ENCODE results near the gene DDOST. TPM values are rescaled to one million over a fixed set of nuclear protein-coding genes. Genes with fewer than 3 reads are reported as not detected.

Gene DDOST
- total RNA-seq (ENCODE audit: insufficient read depth, low replicate concordance): 246 TPM

DNA sequence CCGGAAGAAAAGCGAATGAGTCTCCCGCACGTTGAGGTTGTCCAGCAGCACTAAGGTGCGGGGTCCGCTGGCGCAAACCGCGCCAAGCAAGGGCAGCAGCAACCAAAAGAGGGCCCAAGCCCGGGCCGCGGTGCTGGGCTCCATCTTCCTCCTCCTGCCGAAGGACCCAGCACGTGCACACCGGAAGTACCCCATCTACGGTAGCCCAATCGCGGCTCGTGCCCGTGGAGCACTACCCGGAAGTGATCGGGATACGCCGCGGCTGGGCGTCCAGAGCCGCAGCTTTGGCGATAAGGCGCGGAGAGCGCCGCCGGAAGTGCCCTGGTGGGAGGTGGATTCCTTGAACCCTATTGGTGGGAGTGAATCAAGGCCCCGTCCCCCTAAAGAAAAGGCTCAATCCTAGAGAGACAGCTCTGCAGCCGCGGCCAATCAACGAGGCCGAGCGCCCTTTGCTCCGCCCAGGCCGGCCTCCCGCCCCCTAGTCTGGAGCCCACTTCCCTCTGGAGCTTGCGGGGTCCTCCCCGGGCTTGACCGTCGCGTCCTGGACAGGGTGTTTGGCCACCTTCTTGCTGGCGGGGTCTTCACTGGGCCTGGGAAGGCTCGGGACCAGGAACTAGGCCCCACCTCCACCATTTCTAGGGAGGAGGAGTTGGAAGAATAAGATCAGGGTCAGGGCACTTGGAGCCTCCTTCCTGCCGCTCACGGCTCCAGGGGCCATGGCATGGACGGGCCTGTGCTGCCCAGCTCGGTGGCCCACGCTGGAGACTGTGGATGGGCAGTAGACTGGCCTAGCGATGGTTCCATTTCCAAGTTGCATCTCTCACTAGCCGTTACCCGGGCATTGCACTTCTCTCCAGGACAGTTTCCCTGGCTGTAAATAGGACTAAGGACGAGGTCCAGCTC, at the start of gene DDOST:
Gene DDOST, minus strand, starts transcription at position 163 of the 903 bp plus-strand sequence. Its CDS starts 19 bp downstream, at position 144.
- DNase-seq (ENCODE audit: low spot score): peak; percentile 99

GRCh38 chr1:20710469-20711284, 49.5 kb upstream of the DDOST start:
- no peak for DNase-seq (ENCODE audit: low spot score)

GRCh38 chr1:20709868-20710267, 48.7 kb upstream of the DDOST start:
- DNase-seq (ENCODE audit: low spot score): no peak

GRCh38 chr1:20708891-20709290, 47.7 kb upstream of the DDOST start:
- DNase-seq (ENCODE audit: low spot score): no peak

GRCh38 chr1:20708057-20708456, 46.9 kb upstream of the DDOST start:
- no peak for DNase-seq (ENCODE audit: low spot score)

DNA sequence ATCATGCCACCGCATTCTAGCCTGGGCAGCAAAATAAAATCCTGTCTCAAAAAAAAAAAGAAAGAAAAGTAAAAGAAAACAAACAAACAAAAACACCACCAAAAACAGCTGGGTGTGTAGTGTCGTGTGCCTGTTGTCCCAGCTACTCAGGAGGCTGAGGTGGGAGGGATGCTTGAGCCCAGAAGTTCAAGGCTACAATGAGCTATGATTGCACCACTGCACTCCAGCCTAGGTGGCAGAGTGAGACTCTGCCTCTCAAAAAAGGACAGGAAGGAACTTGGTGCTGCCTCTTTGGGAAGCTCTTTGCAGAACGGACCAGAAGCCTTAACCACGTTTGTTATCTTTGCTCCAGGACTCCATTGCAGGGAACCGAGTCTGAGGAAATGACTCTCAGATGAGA, 45.7 kb upstream of the DDOST start:
- DNase-seq (ENCODE audit: low spot score): no peak

- no peak for DNase-seq (ENCODE audit: low spot score)
Observed at GRCh38 chr1:20705203-20705755, 44.1 kb upstream of the DDOST start.

GRCh38 chr1:20704390-20705202, 43.4 kb upstream of the DDOST start:
- DNase-seq (ENCODE audit: low spot score): no peak

GRCh38 chr1:20703124-20703756, 42.1 kb upstream of the DDOST start:
- no peak for DNase-seq (ENCODE audit: low spot score)

DNA sequence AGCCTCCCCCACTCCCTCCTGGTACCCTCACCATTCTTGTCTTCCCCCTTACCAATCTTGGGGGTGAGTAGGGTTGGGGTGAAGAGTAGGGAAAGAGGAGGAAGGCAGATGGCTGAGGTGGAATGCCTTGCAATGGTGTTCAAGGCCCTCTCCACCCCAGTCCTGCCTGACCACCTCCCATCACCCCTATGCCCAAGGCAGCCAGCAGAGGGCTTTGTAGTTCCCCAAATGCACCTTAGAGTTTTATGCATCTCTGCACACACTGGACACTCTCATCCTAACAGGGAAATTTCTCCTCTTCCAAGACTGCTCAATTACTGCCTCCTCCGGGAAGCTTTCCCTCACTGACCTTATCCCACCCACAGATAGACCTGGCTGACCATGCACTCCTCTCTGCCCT, 41.2 kb upstream of the DDOST start:
- DNase-seq (ENCODE audit: low spot score): no peak

DNA sequence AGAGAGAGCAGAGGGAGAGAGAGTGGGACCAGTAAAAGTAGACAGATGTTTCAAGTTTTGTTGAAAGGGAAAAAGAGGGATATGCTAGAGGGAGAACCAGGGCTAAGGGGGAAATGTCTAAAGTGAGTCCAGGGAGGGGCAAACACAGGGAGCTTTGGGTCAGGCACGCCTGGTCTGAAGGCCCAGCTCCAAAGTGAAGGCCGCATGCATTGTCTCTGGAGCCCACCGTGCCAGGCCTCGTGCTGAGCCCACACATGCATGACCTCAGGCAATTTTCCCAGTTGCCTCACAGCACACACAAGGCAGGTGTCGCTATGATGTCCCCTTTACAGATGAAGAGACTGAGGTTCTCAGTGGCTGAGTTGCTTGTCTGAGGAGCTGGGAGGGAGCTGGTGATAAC, 40.7 kb upstream of the DDOST start:
- no peak for DNase-seq (ENCODE audit: low spot score)

DNA sequence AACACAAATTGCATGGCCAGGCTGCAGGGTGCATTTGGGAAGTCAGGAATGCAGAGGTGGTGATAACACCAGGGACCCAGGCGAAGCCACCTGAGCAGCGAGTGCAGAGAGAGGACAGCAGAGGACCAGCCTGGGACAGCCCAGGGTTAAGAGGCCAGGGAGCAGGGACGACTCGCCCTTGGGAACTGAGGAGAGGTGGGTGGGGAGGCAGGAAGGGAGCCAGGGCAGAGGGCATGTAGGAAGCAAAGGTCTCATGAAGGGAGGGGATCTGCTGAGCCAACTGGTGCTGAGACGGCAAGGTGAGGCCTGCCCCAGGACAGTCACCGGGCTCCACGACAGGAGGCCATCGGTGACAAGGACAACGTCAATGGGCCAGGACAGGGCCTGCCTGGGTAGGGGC, 40.3 kb upstream of the DDOST start:
- no peak for DNase-seq (ENCODE audit: low spot score)

GRCh38 chr1:20700636-20701215, 39.6 kb upstream of the DDOST start:
- DNase-seq (ENCODE audit: low spot score): no peak

- peak; percentile 26 for DNase-seq (ENCODE audit: low spot score)
Observed at GRCh38 chr1:20699558-20699957, 38.4 kb upstream of the DDOST start.

DNA sequence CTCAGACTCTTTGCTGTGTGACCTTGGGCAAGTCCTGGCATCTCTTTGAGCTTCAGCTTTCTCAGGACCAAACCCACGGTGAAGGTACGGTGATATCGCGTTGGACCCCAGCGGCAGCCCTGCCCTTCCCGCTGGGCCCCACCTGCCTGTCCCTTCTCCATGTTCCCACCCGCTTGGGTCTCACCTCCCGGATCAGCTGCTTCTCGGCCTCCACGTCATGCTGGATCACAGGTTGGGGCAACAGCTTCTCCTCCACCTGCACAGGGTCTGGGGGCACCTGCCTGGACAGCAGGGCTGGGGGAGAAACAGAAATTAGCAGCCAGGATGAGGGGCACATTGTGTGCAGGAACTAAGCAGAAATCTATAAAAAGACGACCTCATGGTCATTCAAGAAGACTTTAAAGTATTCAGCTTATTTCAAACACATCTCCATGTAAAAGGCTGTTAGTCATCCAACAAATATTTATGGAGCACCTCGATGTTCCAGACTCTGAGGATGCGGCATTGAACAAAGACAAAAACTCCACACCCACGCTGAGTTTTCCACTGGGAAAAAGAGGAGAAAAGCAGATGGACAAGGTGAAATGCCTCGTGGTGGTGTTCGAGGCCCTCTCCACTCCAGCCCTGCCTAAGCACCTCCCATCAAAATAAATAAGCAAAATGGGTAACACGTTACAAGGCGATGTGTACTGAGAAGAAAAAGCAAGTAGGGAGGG, 37.2 kb upstream of the DDOST start:
- DNase-seq (ENCODE audit: low spot score): peak; percentile 22

DNA sequence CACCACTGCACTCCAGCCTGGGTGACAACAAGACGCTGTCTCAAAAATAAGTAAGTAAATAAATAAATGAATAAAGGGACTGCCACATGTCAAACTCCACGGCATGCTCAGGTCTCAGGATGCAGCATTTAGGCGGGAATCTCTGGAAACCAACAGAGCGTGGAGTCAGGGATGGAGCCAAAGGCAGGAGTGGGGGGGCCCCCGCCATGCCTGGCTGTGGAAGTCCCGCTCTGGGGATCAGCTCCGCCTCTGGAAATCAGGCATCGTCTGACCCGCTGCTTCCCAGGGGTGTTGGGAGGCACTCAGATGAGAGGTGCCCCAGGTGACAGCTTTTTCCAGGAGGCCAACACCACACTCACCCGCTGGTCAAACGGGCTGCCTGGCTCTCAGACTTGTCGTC, 36.4 kb upstream of the DDOST start:
- DNase-seq (ENCODE audit: low spot score): no peak

GRCh38 chr1:20696397-20697333, 35.5 kb upstream of the DDOST start:
- peak; percentile 97 for DNase-seq (ENCODE audit: low spot score)

DNA sequence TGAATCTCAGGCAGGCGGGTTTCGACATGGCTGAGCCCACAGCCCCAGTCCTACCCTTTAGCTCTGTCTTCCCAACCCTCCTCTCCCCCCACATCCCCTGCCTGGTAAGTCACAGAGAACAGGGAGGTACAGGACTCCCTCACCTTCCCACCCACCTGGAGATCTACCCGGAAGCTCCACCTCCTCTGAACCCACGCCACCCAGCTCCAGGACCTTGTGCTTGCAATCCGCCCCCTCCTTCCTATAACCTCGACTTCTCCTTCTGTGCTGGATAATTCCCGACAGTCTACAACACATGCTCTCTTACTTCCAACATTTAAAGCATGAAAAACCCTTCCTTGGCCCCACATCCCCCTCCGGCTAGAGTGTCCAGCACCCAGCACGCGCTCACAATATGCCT, 34.3 kb upstream of the DDOST start:
- no peak for DNase-seq (ENCODE audit: low spot score)

GRCh38 chr1:20693623-20694022, 32.5 kb upstream of the DDOST start:
- no peak for DNase-seq (ENCODE audit: low spot score)

Data from umbilical cord (tissue), 2 donors.